Activated naive CD8-positive, alpha-beta T cell treated with anti-CD3 and anti-CD28 coated beads, Interleukin-2, amount 50 U/mL, for 24 hours (primary cell): ENCODE measurements around the gene FLACC1.
"Not testable (repeated sequence)": the region's sequence is repeated elsewhere in the genome, so short reads cannot be mapped to it uniquely, and the experiment has no call there.

ENCODE experiments used
- ATAC-seq: fragments of 150-1000 bp; cut with Tn5 transposase; one replicate; pipeline ENCODE4 v1.10.0; 2021
- DNase-seq: peaks from one replicate; pipeline ENCODE4 v3.0.0; 2021
- H3K27ac Mint-ChIP-seq: one replicate; pipeline ENCODE4 v1.8.0; 2021; ENCODE audit warnings: mild to moderate bottlenecking, mixed read lengths
- H3K27me3 Mint-ChIP-seq: one replicate; pipeline ENCODE4 v1.8.0; 2021; ENCODE audit warnings: mixed read lengths
- H3K36me3 Mint-ChIP-seq: one replicate; pipeline ENCODE4 v1.8.0; 2021; ENCODE audit warnings: low read depth, mixed read lengths
- H3K4me1 Mint-ChIP-seq: one replicate; pipeline ENCODE4 v1.8.0; 2021; ENCODE audit warnings: mixed read lengths
- H3K4me3 Mint-ChIP-seq: one replicate; pipeline ENCODE4 v1.8.0; 2021; ENCODE audit warnings: mild to moderate bottlenecking, moderate library complexity, mixed read lengths
- H3K9me3 Mint-ChIP-seq: one replicate; pipeline ENCODE4 v1.8.0; 2021; ENCODE audit warnings: mixed read lengths

Gene FLACC1

DNA sequence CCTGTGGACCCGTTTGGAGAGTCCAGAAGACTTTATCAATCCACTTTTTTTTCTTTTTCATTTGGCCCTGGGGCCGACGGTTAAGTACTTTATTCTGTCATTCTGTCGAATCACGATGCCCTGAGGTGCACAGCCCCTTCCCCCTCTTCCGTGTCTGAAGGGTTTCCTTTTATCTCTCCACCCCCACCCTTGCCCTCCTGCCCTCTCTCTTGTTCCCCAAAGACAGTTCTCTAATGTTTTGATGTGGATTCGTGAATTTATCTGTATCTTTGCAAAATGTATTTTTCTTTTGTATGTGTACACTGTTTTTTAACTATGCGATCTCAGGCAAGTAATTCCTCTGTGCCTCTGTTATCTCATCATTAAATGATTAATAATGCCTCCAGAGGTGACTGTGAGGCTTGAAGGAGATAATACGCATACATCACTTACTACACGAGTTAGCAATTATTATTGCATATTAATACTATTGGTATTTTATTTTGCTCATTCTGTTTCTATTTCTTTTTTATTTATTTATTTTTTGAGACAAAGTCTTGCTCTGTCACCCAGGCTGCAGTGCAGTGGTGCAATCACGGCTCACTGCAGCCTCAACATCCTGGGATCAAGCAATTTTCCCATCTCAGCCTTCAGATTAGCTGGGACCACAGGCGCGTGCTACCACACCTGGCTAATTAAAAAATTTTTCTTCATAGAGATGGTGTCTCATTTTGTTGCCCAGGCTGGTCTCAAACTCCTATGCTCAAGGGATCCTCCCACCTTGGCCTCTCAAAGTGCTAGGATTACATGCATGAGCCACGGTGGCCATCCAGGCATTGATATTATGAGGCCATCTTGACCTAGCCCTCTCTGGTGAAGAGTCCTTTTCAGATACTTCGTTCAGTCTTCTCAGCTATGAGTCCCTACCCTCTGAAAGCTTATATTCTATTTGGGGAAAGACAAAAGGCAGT, 98.2 kb downstream of the FLACC1 start:
- Mint-ChIP-seq H3K4me1 (peaks cover 86% of the 10 kb centered on the region), H3K36me3 (peaks cover 18% of the 10 kb centered on the region), H3K27ac (peak overlapping the region; percentile 95), H3K27me3 (no peaks in the 10 kb centered on the region), H3K4me3 (peak overlapping the region; percentile 80), H3K9me3 (no peaks in the 10 kb centered on the region)
- ATAC-seq = no peak
- no peak for DNase-seq

DNA sequence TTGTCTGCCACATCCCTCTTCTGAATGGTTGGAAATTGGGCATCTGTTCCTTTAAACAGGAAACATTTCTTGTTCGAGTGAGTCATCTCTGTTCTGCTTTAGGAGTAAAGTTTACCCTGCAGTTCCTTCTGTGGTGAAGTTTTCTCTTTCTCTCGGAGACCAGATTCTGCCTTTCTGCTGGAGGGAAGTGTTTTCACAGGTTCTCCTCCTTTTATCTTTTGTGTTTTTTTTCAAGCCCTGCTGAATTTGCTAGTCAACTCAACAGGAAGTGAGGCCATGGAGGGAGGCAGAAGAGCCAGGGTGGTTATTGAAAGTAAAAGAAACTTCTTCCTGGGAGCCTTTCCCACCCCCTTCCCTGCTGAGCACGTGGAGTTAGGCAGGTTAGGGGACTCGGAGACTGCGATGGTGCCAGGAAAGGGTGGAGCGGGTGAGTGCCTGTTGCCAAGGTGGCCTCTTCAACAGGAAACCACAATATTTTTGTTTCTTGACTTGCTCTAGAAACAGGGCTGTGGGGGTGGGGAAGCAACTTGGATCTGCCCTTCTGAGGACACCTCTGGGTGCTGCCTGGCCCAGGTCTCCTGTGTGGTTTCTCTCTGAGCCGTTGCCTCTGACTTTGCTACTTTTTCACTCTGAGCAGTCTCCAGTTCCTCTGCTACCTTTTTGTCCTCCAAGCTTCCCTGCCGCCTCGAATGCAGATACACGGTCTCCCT, 99.0 kb downstream of the FLACC1 start:
- peak; percentile 58 for ATAC-seq
- Mint-ChIP-seq H3K36me3 (peaks cover 18% of the 10 kb centered on the region), H3K9me3 (no peaks in the 10 kb centered on the region)

DNA sequence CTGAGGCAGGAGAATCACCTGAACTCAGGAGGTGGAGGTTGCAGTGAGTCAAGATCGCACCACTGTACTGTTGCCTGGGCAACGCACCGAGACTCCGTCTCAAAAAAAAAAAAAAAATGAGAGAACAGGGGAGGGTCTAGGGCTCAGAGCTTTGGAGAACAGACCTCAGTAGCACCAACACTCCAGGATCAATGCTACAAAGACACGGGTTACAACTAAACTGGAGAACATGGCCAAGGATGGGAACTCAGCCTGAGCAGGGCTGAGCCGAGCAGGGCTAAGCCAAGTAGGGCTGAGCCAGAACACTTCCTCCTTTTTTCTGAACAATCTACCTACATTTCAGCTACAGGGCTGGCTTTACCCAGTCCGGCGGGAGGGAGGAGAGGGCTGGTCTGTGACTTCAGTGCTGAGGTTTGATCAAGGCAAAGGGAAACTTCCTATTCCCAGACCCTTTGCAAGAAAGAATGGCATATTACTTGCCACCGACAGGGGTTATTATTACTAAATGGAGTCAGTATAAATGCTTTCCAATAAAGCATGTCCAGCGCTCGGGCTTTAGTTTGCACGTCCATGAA, 99.7 kb downstream of the FLACC1 start:
- H3K36me3 Mint-ChIP-seq = peaks cover 19% of the 10 kb centered on the region

More for the DNA sequence above, 99.0 kb downstream of the FLACC1 start:
- Mint-ChIP-seq H3K27ac (peak overlapping the region; percentile 95), H3K27me3 (no peaks in the 10 kb centered on the region), H3K4me3 (peak overlapping the region; percentile 80), H3K4me1 (peaks cover 86% of the 10 kb centered on the region)
- peak; percentile 87 for DNase-seq

DNA sequence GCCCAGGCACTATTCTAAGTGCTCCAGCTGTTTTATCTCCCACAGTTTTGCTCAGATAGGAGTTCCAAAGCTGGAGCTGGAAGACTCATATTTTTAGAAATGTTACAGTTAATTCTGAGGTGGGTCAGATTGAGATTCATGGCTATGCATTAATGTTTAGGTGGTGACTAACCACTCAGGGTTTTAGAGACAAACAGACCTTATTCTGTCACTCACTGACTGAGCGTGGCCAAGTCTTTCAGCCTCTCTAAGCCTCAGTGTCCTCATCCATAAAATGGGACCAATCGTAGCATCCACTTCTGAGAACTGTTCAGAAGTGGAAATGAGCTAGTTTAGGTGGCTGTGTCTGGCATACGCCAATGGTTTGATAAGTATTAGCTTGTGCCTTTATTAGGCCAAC, 101.1 kb downstream of the FLACC1 start:
- H3K4me3 Mint-ChIP-seq = no peak overlapping the region
- DNase-seq (no peak), ATAC-seq (no peak)
- peaks cover 25% of the 10 kb centered on the region for H3K36me3 Mint-ChIP-seq
- H3K9me3 Mint-ChIP-seq = no peaks in the 10 kb centered on the region
- peaks cover 88% of the 10 kb centered on the region for H3K4me1 Mint-ChIP-seq
- H3K27me3 Mint-ChIP-seq = no peaks in the 10 kb centered on the region
- H3K27ac Mint-ChIP-seq = peak overlapping the region; percentile 95

More for the DNA sequence above, 99.7 kb downstream of the FLACC1 start:
- peak; percentile 45 for DNase-seq
- H3K27ac Mint-ChIP-seq = peak overlapping the region; percentile 95
- peak overlapping the region; percentile 80 for H3K4me3 Mint-ChIP-seq
- no peaks in the 10 kb centered on the region for H3K27me3 Mint-ChIP-seq
- peaks cover 86% of the 10 kb centered on the region for H3K4me1 Mint-ChIP-seq
- ATAC-seq = peak; percentile 30
- H3K9me3 Mint-ChIP-seq = no peaks in the 10 kb centered on the region

DNA sequence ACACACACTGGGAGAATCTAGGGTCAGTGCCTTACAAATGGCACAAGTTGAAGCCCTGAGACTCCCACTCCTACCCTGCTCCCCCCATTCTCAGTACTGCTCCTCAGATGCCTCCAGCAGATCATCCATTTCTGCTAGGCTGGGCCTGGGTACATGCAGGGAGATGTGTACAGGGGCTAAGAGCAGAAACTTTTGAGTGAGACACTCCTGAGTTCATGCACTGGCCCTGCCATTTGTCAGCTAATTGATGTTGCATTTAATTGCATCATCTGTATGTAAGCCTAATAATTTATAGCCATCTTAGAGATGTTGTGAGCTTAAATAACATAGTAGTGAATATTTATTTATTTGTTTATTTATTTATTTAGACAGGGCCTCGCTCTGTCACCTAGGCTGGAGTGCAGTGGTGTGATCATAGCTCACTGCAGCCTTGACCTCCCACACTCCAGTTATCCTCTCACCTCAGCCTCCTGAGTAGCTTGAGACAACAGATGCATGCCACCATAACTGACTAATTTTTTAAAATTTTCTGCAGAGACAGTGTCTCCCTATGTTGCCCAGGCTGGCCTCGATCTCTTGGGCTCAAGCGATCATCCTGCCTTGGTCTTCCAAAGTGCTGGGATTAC, 101.6 kb downstream of the FLACC1 start:
- no peak for ATAC-seq
- Mint-ChIP-seq H3K9me3 (no peaks in the 10 kb centered on the region), H3K27me3 (no peaks in the 10 kb centered on the region), H3K27ac (no peak overlapping the region), H3K36me3 (peaks cover 29% of the 10 kb centered on the region), H3K4me3 (no peak overlapping the region), H3K4me1 (peaks cover 88% of the 10 kb centered on the region)
- no peak for DNase-seq

DNA sequence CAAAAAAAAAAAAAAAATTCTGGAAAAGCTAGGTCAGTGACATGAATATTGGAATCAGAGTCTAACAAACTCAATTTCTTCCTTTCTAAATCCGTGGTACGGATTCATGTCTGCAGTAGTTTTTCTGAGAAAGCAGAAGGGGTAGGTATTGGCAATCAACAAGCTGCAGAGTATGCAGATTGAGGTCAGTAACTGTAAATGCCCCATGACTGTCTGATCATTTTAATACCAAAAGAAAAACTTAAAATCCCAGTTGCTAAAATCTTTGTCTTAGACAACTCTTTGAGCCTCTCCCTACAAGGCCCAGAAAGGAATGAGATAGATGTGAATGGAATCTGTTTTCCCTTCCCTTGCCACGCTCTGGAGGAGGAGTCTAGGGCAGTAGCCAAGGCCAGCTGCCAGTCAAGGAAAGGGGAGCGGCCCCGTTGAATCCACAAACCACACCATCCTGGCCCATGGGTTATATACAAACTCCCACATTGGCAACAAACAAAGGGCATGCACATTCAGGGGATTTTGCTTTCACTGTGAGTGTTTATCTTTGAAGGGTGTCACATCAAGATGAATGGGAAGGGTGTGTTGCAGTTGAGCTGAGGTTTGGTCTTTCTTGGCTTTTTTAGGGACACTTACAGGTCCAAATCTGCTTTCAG, 102.9 kb downstream of the FLACC1 start:
- no peak for DNase-seq
- Mint-ChIP-seq H3K36me3 (peaks cover 32% of the 10 kb centered on the region), H3K27ac (peak overlapping the region; percentile 60), H3K4me1 (peaks cover 85% of the 10 kb centered on the region), H3K4me3 (no peak overlapping the region), H3K27me3 (no peaks in the 10 kb centered on the region), H3K9me3 (peaks cover 4% of the 10 kb centered on the region)
- ATAC-seq = peak; percentile 3

DNA sequence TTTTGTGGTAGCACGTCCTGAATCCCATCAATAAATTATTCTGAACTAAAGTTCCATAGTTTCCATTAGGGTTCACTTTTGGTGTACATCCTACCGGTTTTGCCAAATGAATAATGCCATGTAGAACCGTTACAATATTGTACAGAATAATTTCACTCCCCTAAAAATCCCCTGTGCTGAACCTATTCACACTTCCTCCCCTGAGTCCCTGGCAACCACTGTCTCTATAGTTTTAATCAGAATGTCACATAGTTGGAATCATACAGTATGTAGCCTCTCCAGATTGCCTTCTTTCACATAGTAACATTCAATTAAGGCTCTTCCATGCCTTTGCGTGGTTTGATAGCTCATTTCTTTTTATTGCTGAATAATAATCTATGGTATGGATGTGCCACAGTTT, 106.4 kb downstream of the FLACC1 start:
- Mint-ChIP-seq H3K9me3 (peaks cover 4% of the 10 kb centered on the region), H3K4me1 (peaks cover 67% of the 10 kb centered on the region), H3K4me3 (no peak overlapping the region), H3K27me3 (no peaks in the 10 kb centered on the region), H3K27ac (no peak overlapping the region), H3K36me3 (peaks cover 34% of the 10 kb centered on the region)
- ATAC-seq (no peak), DNase-seq (no peak)

DNA sequence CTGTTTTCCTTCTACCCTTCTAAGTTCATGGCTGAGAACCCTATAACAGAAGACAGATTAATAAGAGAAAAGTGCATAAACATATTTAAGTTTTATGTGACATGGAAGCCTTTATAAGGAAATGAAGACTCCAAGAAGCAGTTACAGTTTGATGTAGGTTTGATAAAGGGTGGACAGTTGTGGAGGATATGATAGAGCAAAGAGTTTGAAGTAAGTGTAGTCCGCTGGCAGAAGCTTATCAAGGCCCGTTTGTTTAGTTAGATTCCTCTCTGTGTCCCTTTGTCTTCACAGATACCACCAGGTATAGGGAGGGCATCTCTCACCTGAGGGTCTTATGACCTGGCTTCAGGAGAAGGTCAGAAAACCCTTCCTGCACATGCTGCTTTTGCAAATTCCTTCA, 107.3 kb downstream of the FLACC1 start:
- H3K27me3 Mint-ChIP-seq = no peaks in the 10 kb centered on the region
- ATAC-seq = no peak
- DNase-seq = no peak
- peaks cover 4% of the 10 kb centered on the region for H3K9me3 Mint-ChIP-seq
- no peak overlapping the region for H3K4me3 Mint-ChIP-seq
- H3K4me1 Mint-ChIP-seq = peaks cover 63% of the 10 kb centered on the region
- H3K36me3 Mint-ChIP-seq = peaks cover 31% of the 10 kb centered on the region
- H3K27ac Mint-ChIP-seq = no peak overlapping the region

DNA sequence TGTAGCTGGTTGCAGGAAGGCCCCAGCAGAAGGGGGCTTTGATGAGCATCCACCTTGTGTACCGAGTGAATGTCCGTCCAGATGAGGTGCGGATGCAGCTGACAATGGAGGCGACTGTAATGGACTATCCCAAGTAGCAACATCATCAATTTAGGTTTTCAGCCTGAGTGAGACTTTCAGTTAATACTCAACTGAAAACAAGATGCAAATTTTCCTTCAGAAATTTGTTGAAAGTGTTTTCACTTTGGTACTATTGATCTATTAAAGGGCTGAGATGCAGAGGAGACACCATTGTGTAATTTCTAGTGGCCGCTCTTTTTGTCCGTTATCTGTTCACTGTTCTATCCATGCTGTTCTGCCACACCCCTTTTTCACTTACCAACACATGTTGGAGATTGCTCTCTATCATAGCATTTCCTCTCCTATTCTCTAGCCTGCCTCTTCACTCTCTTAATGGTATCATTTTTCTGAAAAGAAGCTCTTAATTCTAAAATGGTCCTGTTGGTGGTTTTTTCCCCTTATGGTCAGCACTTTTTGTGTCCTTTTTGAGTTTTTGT, 108.8 kb downstream of the FLACC1 start:
- H3K27ac Mint-ChIP-seq = no peak overlapping the region
- peaks cover 22% of the 10 kb centered on the region for H3K36me3 Mint-ChIP-seq
- no peak overlapping the region for H3K4me3 Mint-ChIP-seq
- H3K9me3 Mint-ChIP-seq = peaks cover 4% of the 10 kb centered on the region
- ATAC-seq (no peak), DNase-seq (no peak)
- H3K4me1 Mint-ChIP-seq = peaks cover 48% of the 10 kb centered on the region
- H3K27me3 Mint-ChIP-seq = no peaks in the 10 kb centered on the region

DNA sequence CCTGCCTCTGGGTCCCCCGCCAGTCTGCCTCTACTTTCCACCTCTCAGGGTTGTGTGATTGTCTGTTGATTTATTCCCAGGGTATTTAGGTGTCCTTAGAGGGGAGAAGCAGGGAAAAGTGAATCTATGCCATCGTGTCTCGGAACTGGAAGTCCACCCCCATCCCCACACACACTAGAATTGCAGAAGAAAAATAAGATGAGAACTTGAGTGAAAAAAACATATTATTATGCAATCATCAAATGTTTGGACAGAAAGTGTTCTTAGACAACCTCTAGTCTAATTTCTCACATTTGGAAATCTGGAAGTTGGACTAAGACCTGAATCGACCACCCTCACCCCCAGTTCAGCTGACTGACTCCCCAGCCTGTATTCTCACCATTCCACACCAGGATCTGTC, 110.9 kb downstream of the FLACC1 start:
- H3K27me3 Mint-ChIP-seq = no peaks in the 10 kb centered on the region
- no peak overlapping the region for H3K27ac Mint-ChIP-seq
- H3K4me1 Mint-ChIP-seq = peaks cover 41% of the 10 kb centered on the region
- H3K36me3 Mint-ChIP-seq = peaks cover 22% of the 10 kb centered on the region
- H3K4me3 Mint-ChIP-seq = no peak overlapping the region
- DNase-seq (no peak), ATAC-seq (no peak)
- H3K9me3 Mint-ChIP-seq = peaks cover 4% of the 10 kb centered on the region

DNA sequence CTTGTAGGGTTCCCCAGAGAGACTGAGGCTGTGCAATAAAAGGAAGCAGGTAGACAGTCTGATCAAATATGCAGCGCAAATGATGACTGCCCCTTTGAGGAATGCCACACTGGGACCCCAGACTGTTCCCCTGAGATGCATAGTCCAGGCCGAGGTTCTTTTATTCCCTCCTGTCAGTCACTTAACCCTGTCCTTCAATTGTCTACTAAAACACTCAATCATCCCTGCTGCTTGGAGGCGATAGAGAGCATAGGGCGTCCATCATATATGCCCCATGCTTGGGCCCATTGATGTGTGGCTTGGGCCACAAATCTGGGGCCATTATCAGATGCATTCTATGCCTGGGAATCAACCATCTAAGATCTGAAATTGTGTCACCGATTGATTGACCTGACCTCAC, 112.3 kb downstream of the FLACC1 start:
- DNase-seq = no peak
- Mint-ChIP-seq H3K27me3 (no peaks in the 10 kb centered on the region), H3K27ac (no peak overlapping the region), H3K36me3 (peaks cover 27% of the 10 kb centered on the region), H3K4me1 (peaks cover 41% of the 10 kb centered on the region), H3K4me3 (no peak overlapping the region), H3K9me3 (no peaks in the 10 kb centered on the region)
- ATAC-seq = no peak

DNA sequence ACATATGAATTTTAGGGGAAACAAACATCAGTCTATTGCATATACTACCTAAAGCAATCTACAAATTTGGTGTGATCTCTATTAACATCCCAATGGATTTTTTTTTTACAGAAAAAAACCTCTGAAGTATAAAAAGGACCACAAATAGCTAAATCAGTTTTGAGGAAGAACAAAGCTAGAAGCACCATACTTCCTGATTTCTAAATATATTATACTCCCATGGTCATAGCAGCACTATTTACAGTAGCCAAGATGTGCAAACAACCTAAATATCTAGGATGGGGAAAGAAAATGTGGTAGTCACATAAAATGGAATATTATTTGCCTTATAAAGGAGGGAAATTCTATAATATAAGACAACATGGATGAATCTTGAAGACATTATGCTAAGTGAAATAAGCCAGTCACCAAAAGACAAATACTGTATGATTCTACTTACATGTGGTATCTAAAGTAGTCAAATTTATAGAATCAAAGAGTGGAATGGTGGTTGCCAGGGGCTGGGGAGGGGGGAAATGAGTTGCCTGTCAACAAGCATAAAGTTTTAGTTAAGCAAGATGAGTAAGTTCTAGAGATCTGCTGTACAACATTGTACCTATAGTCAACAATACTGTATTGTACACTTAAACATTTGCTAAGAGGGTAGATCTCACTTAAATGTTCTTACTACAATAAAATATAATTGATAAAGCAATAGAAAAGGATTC, 114.4 kb downstream of the FLACC1 start:
- no peak overlapping the region for H3K4me3 Mint-ChIP-seq
- DNase-seq (no peak), ATAC-seq (no peak)
- peaks cover 37% of the 10 kb centered on the region for H3K4me1 Mint-ChIP-seq
- no peaks in the 10 kb centered on the region for H3K9me3 Mint-ChIP-seq
- H3K27ac Mint-ChIP-seq = no peak overlapping the region
- no peaks in the 10 kb centered on the region for H3K27me3 Mint-ChIP-seq
- peaks cover 35% of the 10 kb centered on the region for H3K36me3 Mint-ChIP-seq

DNA sequence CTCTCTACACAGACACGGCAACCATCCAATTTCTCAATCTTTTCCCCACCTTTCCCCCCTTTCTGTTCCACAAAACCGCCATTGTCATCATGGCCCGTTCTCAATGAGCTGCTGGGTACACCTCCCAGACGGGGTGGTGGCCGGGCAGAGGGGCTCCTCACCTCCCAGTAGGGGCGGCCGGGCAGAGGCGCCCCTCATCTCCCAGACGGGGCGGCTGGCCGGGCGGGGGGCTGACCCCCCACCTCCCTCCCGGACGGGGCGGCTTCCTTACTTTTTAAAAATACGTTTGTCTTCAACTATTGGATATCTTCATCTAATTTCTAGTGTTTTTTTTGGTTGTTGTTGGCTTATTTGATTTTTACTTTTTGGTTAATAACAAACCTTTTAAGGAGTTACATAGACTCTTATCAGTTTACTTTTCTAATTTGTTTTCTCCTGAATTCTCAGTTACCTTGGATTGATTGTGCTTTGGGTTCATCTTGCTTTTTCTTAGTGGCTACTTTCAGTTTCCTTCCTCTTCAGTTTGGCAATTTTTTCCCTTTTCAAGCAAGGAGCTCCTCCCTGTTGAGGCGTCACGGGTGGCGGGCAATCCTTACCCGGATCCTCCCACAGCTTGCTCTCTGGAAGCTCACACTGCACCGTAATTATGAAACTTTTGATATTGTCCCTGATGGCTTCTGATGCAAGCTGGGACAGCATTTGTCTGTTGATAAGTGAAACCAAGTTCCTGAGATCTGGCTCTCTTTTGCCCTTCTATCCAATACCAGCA, 117.8 kb downstream of the FLACC1 start:
- H3K27me3 Mint-ChIP-seq, H3K4me3 Mint-ChIP-seq, ATAC-seq, H3K9me3 Mint-ChIP-seq, DNase-seq: not testable (repeated sequence)
- Mint-ChIP-seq H3K4me1 (peaks cover 48% of the 10 kb centered on the region), H3K36me3 (peaks cover 46% of the 10 kb centered on the region), H3K27ac (peak overlapping the region; percentile 37)
